ENCODE results near the gene EFHC1.

EFHC1 gene

GRCh38 chr6:52475307-52475706 is 55.2 kb downstream of the EFHC1 start:
- no peaks in the 10 kb centered on the region for H3K9me2 ChIP-seq (replicated peaks; ENCODE audit: control insufficient read depth, low read length)
- no peak overlapping the region for H3K4me2 ChIP-seq (ENCODE audit: low read length)
- no peaks in the 10 kb centered on the region for H3K27me3 ChIP-seq (ENCODE audit: control insufficient read depth, low read length)
- H3K4me1 ChIP-seq (ENCODE audit: control insufficient read depth, low read length), result no peaks in the 10 kb centered on the region
- no peaks in the 10 kb centered on the region for H4K20me1 ChIP-seq (ENCODE audit: control insufficient read depth, insufficient read depth, low read depth, low read length)
- no peaks in the 10 kb centered on the region for H3F3A ChIP-seq (ENCODE audit: control insufficient read depth, insufficient read depth)
- H3K27ac ChIP-seq (ENCODE audit: low read depth, low read length), result no peak overlapping the region
- H3K4me3 ChIP-seq (ENCODE audit: low read length), result no peak overlapping the region
- H3K9me3 ChIP-seq (ENCODE audit: control insufficient read depth, insufficient read depth, low read length), result no peaks in the 10 kb centered on the region
- no peaks in the 10 kb centered on the region for H3K79me2 ChIP-seq (ENCODE audit: control insufficient read depth, low read length)
- TF ChIP-seq CTCF (IDR thresholded peaks at IDR 0.05; ENCODE audit: low read depth, low read length, poor library complexity, severe bottlenecking), result no peak
- TF ChIP-seq EZH2phosphoT487 (IDR thresholded peaks at IDR 0.05; ENCODE audit: borderline replicate concordance, low read length), result no peak
- no peaks in the 10 kb centered on the region for H3K36me3 ChIP-seq (ENCODE audit: control insufficient read depth, low read length)

GRCh38 chr6:52482903-52483670 is 62.9 kb downstream of the EFHC1 start:
- Histone ChIP-seq H3F3A (ENCODE audit: control insufficient read depth, insufficient read depth) (no peaks in the 10 kb centered on the region), H3K36me3 (ENCODE audit: control insufficient read depth, low read length) (no peaks in the 10 kb centered on the region), H3K79me2 (ENCODE audit: control insufficient read depth, low read length) (no peaks in the 10 kb centered on the region), H3K4me2 (ENCODE audit: low read length) (no peak overlapping the region), H3K4me1 (ENCODE audit: control insufficient read depth, low read length) (no peaks in the 10 kb centered on the region), H3K9me2 (replicated peaks; ENCODE audit: control insufficient read depth, low read length) (no peaks in the 10 kb centered on the region), H3K27me3 (ENCODE audit: control insufficient read depth, low read length) (no peaks in the 10 kb centered on the region), H3K9me3 (ENCODE audit: control insufficient read depth, insufficient read depth, low read length) (no peaks in the 10 kb centered on the region), H4K20me1 (ENCODE audit: control insufficient read depth, insufficient read depth, low read depth, low read length) (no peaks in the 10 kb centered on the region), H3K27ac (ENCODE audit: low read depth, low read length) (no peak overlapping the region), H3K4me3 (ENCODE audit: low read length) (no peak overlapping the region)
- TF ChIP-seq EZH2phosphoT487 (IDR thresholded peaks at IDR 0.05; ENCODE audit: borderline replicate concordance, low read length) (no peak), CTCF (IDR thresholded peaks at IDR 0.05; ENCODE audit: low read depth, low read length, poor library complexity, severe bottlenecking) (no peak)

GRCh38 chr6:52483671-52484003 is 63.5 kb downstream of the EFHC1 start:
- Histone ChIP-seq H3K9me3 (ENCODE audit: control insufficient read depth, insufficient read depth, low read length) (no peaks in the 10 kb centered on the region), H3K27ac (ENCODE audit: low read depth, low read length) (no peak overlapping the region), H3F3A (ENCODE audit: control insufficient read depth, insufficient read depth) (no peaks in the 10 kb centered on the region), H3K36me3 (ENCODE audit: control insufficient read depth, low read length) (no peaks in the 10 kb centered on the region), H3K9me2 (replicated peaks; ENCODE audit: control insufficient read depth, low read length) (no peaks in the 10 kb centered on the region), H3K4me1 (ENCODE audit: control insufficient read depth, low read length) (no peaks in the 10 kb centered on the region), H3K79me2 (ENCODE audit: control insufficient read depth, low read length) (no peaks in the 10 kb centered on the region), H3K4me2 (ENCODE audit: low read length) (no peak overlapping the region), H4K20me1 (ENCODE audit: control insufficient read depth, insufficient read depth, low read depth, low read length) (no peaks in the 10 kb centered on the region), H3K4me3 (ENCODE audit: low read length) (no peak overlapping the region), H3K27me3 (ENCODE audit: control insufficient read depth, low read length) (no peaks in the 10 kb centered on the region)
- no peak for TF ChIP-seq CTCF (IDR thresholded peaks at IDR 0.05; ENCODE audit: low read depth, low read length, poor library complexity, severe bottlenecking)
- no peak for TF ChIP-seq EZH2phosphoT487 (IDR thresholded peaks at IDR 0.05; ENCODE audit: borderline replicate concordance, low read length)

Measured in DOHH2 (cell line).